Measurements from ENCODE around the gene JUND. TPM values are rescaled to one million over a fixed set of nuclear protein-coding genes. Genes with fewer than 3 reads are reported as not detected.

The JUND gene
- total RNA-seq, 2 donors from 2014 or later = 250 to 607 TPM

DNA sequence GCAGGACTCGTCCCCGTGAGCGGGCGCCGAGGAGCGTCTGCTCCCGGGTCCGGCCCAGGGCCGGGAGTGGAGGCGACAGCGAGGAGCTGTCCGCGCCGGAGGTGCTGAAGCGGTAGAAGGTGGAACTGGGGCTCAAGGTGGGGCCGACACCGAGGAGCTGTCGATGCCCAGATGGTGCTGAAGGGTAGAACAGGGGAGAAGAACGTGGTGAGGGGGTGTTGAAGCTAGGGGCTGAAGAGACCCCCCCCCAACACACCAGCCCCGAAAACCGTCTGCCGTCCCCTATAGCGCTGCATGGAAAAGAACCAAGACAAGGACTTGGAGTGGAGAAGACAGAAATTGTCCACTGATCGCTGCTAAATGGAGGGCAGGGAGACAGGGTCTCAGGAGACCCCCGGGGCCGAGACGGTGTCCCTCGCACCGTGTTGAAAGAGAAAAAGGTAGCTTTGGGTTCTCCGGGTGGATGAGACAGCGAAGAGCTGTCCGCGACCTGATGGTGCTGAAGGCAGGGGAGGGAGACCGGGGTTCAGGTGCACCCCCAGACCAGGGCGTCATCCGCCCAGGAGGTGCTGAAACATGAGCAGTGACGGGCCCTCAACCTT lies 48.1 kb downstream of the JUND start:
- H3K4me3 ChIP-seq = no peak overlapping the region
- peaks cover 0 to 9% of the 10 kb centered on the region in 2 donors for H3K27me3 ChIP-seq
- H3K27ac ChIP-seq = no peak overlapping the region
- no peaks in the 10 kb centered on the region for H3K36me3 ChIP-seq (replicated peaks in 1 of 2; ENCODE audit: insufficient read depth in 1 of 2, low read depth in 2 of 2)
- WGBS, 2 donors = 22 to 29% methylated on average over 15 to 37 of the region's 37 CpGs
- H3K4me1 ChIP-seq = no peaks in the 10 kb centered on the region
- ATAC-seq (peak; percentile 61), DNase-seq (peak; percentile 35 to 63 (median 52))
- intact Hi-C loops (cut with DNase I) = no loop called here
- TF ChIP-seq, protein P1, sequence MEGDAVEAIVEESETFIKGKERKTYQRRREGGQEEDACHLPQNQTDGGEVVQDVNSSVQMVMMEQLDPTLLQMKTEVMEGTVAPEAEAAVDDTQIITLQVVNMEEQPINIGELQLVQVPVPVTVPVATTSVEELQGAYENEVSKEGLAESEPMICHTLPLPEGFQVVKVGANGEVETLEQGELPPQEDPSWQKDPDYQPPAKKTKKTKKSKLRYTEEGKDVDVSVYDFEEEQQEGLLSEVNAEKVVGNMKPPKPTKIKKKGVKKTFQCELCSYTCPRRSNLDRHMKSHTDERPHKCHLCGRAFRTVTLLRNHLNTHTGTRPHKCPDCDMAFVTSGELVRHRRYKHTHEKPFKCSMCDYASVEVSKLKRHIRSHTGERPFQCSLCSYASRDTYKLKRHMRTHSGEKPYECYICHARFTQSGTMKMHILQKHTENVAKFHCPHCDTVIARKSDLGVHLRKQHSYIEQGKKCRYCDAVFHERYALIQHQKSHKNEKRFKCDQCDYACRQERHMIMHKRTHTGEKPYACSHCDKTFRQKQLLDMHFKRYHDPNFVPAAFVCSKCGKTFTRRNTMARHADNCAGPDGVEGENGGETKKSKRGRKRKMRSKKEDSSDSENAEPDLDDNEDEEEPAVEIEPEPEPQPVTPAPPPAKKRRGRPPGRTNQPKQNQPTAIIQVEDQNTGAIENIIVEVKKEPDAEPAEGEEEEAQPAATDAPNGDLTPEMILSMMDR (IDR thresholded peaks at IDR 0.05) = no peak
- TF ChIP-seq POLR2A (IDR thresholded peaks at IDR 0.05) = no peak
- peaks cover 0 to 9% (median 0%) of the 10 kb centered on the region in 3 donors for H3K9me3 ChIP-seq

GRCh38 chr19:18232540-18233223 lies 48.7 kb downstream of the JUND start:
- intact Hi-C loops (cut with DNase I) = no loop called here
- H3K36me3 ChIP-seq (replicated peaks in 1 of 2; ENCODE audit: insufficient read depth in 1 of 2, low read depth in 2 of 2) = no peaks in the 10 kb centered on the region
- TF ChIP-seq, protein P1 (IDR thresholded peaks at IDR 0.05) = no peak
- no peak for TF ChIP-seq POLR2A (IDR thresholded peaks at IDR 0.05)
- 0 to 5% methylated on average over 1 to 36 of the region's 46 CpGs for WGBS, 2 donors
- DNase-seq (peak in 1 of 4 donors; percentile 24), ATAC-seq (peak; percentile 22)
- H3K27me3 ChIP-seq = peaks cover 0 to 9% of the 10 kb centered on the region in 2 donors
- H3K27ac ChIP-seq = no peak overlapping the region
- no peak overlapping the region for H3K4me3 ChIP-seq
- peaks cover 0 to 9% (median 0%) of the 10 kb centered on the region in 3 donors for H3K9me3 ChIP-seq
- H3K4me1 ChIP-seq = no peaks in the 10 kb centered on the region

GRCh38 chr19:18231775-18232174 lies 49.6 kb downstream of the JUND start:
- ATAC-seq (no peak), DNase-seq (no peak)
- Histone ChIP-seq H3K27me3 (peaks cover 0 to 9% of the 10 kb centered on the region in 2 donors), H3K4me1 (no peaks in the 10 kb centered on the region), H3K36me3 (replicated peaks in 1 of 2; ENCODE audit: insufficient read depth in 1 of 2, low read depth in 2 of 2) (no peaks in the 10 kb centered on the region), H3K9me3 (peaks cover 0 to 9% (median 0%) of the 10 kb centered on the region in 3 donors), H3K4me3 (no peak overlapping the region), H3K27ac (no peak overlapping the region)
- intact Hi-C loops (cut with DNase I) = no loop called here
- WGBS, 2 donors = 33 to 35% methylated on average over 4 of the region's 4 CpGs
- no peak for TF ChIP-seq POLR2A (IDR thresholded peaks at IDR 0.05)
- TF ChIP-seq, protein P1 (IDR thresholded peaks at IDR 0.05) = no peak

DNA sequence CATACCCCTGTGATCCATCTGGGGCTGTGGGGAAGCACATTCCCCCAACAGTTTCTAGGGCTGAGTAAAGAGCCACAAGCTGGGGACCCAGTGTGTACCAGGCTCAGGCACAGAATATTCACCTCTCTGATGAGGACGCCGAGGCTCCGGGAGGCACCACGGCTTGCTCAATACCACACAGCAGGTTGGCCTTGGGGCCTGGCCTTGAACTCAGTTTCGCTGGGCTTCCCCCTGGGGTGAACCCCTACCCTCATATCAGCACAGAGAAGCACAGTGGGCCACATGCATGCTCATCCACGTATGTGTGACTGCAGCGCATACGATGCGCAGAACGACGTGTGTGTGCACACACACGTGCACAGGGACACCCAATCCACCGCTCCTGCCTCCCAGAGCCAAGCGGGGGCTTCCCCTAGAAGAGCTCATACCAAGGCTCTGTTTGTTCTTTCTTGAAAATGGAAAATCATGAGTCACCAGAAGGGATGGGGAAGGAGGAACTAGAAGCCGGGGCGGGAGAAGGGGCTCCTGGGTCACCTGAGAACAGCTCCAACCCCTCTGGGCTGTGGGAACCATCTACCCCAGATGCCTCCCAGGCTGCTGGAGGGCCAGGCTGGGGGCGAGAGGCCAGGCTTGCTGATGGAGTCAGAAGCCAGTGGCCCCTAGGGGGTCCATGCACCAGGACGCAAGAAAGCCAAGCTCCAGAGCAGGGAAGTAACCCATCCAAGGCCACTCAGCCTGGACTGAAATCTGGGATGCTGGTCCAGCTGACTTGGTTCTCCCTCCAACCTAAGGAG lies 50.3 kb downstream of the JUND start:
- Histone ChIP-seq H3K4me1 (peaks cover 2% of the 10 kb centered on the region), H3K27me3 (peaks cover 0 to 9% of the 10 kb centered on the region in 2 donors), H3K9me3 (peaks cover 0 to 9% (median 0%) of the 10 kb centered on the region in 3 donors), H3K27ac (no peak overlapping the region), H3K36me3 (replicated peaks in 1 of 2; ENCODE audit: insufficient read depth in 1 of 2, low read depth in 2 of 2) (no peaks in the 10 kb centered on the region), H3K4me3 (no peak overlapping the region)
- intact Hi-C loops (cut with DNase I) = no loop called here
- 64 to 70% methylated on average over 12 to 18 of the region's 18 CpGs for WGBS, 2 donors
- no peak for ATAC-seq
- DNase-seq = no peak
- TF ChIP-seq, protein P1 (IDR thresholded peaks at IDR 0.05) = no peak
- TF ChIP-seq POLR2A (IDR thresholded peaks at IDR 0.05) = no peak
